ENCODE results near the gene CRYBG2. TPM values are rescaled to one million over a fixed set of nuclear protein-coding genes. Genes with fewer than 3 reads are reported as not detected.
A peak's percentile ranks its signal among the peaks of the same experiment; 100 is the strongest.

The CRYBG2 gene
- total RNA-seq, 1 experiment from 2014 or later = 6.4 TPM

DNA sequence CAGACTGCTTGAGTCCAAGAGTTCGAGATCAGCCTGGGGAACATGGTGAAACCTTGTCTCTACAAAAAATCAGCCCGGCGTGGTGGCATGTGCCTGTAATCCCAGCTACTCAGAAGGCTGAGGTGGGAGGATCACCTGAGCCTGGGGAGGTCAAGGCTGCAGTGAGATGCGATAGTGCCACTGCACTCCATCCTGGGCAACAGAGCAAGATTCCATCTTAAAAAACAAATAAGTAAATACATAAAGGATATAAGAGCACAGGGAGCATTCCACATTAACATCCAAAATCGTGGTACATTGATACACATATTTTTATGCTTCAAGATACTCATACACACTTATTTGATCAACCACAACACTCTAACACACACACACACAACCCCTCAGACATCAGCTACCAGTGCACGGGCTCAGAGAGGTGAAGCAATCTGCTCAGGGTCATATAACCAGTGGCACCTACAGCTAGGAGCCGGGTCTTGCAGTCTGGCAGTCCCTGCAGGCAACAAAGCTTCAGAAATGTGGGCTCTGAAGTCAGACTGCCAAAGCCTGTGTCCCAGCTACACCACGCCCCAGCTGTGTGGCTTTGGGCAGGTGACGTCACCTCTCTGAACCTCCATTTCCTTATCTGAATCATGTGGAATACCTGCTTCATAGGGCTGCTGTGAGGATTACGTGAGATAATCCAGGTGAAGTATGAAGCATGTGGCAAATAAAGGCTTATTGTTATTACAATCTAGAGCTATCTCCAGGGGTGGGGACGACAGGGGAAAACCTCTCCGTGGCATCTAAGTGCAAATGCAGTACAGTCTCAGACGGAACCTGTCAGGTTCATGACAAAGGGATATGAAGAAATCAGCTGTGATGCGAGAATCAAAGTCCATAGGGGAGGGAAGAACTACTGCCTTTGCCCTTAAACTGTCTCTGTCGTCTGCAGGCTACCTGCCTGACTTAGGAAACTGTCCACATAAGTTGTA, 4.8 kb upstream of the CRYBG2 start:
- no peaks in the 10 kb centered on the region for H3K27me3 Mint-ChIP-seq (ENCODE audit: unreplicated experiment)
- peak; percentile 82 for DNase-seq
- TSS peak; percentile 75 for BruUV-seq (replicated peaks)
- CTCF ChIA-PET = interaction anchor here (0.5 to 1.4 kb wide), 10 partner anchors 8 to 394 kb away, joined by 3 to 8 read pairs (median 4); partner anchors contain the start of gene CEP85
- TF ChIP-seq, protein P1, sequence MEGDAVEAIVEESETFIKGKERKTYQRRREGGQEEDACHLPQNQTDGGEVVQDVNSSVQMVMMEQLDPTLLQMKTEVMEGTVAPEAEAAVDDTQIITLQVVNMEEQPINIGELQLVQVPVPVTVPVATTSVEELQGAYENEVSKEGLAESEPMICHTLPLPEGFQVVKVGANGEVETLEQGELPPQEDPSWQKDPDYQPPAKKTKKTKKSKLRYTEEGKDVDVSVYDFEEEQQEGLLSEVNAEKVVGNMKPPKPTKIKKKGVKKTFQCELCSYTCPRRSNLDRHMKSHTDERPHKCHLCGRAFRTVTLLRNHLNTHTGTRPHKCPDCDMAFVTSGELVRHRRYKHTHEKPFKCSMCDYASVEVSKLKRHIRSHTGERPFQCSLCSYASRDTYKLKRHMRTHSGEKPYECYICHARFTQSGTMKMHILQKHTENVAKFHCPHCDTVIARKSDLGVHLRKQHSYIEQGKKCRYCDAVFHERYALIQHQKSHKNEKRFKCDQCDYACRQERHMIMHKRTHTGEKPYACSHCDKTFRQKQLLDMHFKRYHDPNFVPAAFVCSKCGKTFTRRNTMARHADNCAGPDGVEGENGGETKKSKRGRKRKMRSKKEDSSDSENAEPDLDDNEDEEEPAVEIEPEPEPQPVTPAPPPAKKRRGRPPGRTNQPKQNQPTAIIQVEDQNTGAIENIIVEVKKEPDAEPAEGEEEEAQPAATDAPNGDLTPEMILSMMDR (IDR thresholded peaks at IDR 0.05; ENCODE audit: unreplicated experiment) = no peak
- H3K27ac Mint-ChIP-seq (ENCODE audit: unreplicated experiment) = peak overlapping the region; percentile 83
- peaks cover 21% of the 10 kb centered on the region for H3K36me3 Mint-ChIP-seq (ENCODE audit: insufficient read depth, unreplicated experiment)
- H3K4me3 Mint-ChIP-seq (ENCODE audit: low read depth, unreplicated experiment) = peak overlapping the region; percentile 64
- no peaks in the 10 kb centered on the region for H3K9me3 Mint-ChIP-seq (ENCODE audit: low read depth, unreplicated experiment)
- intact Hi-C loops (cut with micrococcal nuclease; ENCODE audit: unreplicated experiment) = no loop called here
- H3K4me1 Mint-ChIP-seq (ENCODE audit: low read depth, unreplicated experiment) = peaks cover 46% of the 10 kb centered on the region

DNA sequence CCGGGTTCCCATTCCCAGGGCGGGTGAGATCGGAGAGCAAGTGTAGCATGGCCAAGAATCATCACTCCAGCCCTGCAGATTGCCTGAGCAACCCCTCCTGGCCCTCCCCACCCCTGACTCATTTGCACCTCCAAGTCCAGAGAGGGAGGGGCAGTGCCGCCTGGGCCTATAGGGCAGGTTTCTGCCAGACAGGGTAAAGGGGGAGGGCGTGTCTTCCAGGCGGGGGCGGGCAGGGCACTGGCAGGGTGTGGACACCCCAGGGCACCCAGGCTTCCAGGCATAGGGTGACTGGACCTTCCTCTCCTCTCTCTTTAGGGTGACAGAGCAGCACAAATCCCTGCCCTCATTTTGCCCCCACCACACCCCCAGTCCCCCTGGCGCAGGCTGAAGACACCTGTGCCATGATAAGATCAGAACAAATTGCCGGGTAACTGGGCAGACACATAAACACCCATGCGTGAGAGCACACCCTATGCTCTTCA, 3.2 kb upstream of the CRYBG2 start:
- Mint-ChIP-seq H3K27ac (ENCODE audit: unreplicated experiment) (peak overlapping the region; percentile 74), H3K4me1 (ENCODE audit: low read depth, unreplicated experiment) (peaks cover 52% of the 10 kb centered on the region), H3K36me3 (ENCODE audit: insufficient read depth, unreplicated experiment) (peaks cover 28% of the 10 kb centered on the region), H3K27me3 (ENCODE audit: unreplicated experiment) (no peaks in the 10 kb centered on the region), H3K4me3 (ENCODE audit: low read depth, unreplicated experiment) (no peak overlapping the region), H3K9me3 (ENCODE audit: low read depth, unreplicated experiment) (no peaks in the 10 kb centered on the region)
- CTCF ChIA-PET = interaction anchor here (0.6 kb wide), 1 partner anchor 30 kb away, joined by 3 read pairs; no protein-coding TSS in a partner anchor
- intact Hi-C loops (cut with micrococcal nuclease; ENCODE audit: unreplicated experiment) = no loop called here
- DNase-seq = peak; percentile 73
- no TSS peak for BruUV-seq (replicated peaks)
- TF ChIP-seq, protein P1 (IDR thresholded peaks at IDR 0.05; ENCODE audit: unreplicated experiment) = no peak

DNA sequence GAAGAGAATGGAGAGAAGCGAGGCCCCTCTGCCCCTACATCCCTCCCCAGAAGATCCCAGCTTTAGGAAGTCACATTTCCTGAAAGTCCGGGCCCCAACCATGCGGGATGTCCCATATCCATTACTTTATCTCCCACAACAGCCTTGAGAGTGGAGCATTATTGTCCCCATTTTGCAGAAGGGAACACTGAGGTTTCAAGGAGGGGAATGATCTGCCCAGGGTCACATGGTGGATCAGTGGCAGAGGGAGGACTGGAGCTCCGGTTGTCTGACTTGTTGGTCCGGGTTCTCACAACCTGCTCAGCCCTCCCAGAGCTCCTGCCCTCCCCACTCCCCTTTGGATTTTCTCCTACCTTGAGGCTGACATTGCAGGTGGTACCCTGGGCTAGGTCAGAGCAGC, 2.2 kb upstream of the CRYBG2 start:
- Mint-ChIP-seq H3K27me3 (ENCODE audit: unreplicated experiment) (no peaks in the 10 kb centered on the region), H3K27ac (ENCODE audit: unreplicated experiment) (no peak overlapping the region), H3K4me1 (ENCODE audit: low read depth, unreplicated experiment) (peaks cover 63% of the 10 kb centered on the region), H3K36me3 (ENCODE audit: insufficient read depth, unreplicated experiment) (peaks cover 39% of the 10 kb centered on the region), H3K9me3 (ENCODE audit: low read depth, unreplicated experiment) (no peaks in the 10 kb centered on the region), H3K4me3 (ENCODE audit: low read depth, unreplicated experiment) (no peak overlapping the region)
- CTCF ChIA-PET = no interaction called here
- BruUV-seq (replicated peaks) = no TSS peak
- intact Hi-C loops (cut with micrococcal nuclease; ENCODE audit: unreplicated experiment) = no loop called here
- TF ChIP-seq, protein P1 (IDR thresholded peaks at IDR 0.05; ENCODE audit: unreplicated experiment) = no peak
- DNase-seq = no peak

DNA sequence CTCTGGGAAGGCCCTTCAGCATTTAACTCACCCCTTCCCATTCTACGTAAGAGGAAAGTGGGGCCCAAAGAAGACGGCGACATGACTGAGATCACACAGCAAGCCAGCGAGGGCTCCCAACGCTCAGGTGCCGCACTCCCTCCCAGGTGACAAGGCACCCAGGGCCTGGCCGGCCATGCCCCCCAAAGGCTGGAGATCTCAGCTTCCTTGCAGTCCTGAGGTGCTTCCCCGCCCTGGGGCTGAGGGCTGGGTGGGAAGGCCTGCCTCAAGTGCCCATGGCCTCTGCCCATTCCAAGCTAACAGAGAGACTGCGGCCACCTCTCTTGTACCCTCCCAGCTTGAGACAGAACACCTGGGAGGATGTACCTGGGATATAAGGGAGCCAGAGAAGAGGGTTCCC, 1.0 kb upstream of the CRYBG2 start:
- H3K27me3 Mint-ChIP-seq (ENCODE audit: unreplicated experiment) = no peaks in the 10 kb centered on the region

More for the DNA sequence above, 1.0 kb upstream of the CRYBG2 start:
- no peak overlapping the region for H3K4me3 Mint-ChIP-seq (ENCODE audit: low read depth, unreplicated experiment)
- no peaks in the 10 kb centered on the region for H3K9me3 Mint-ChIP-seq (ENCODE audit: low read depth, unreplicated experiment)
- peaks cover 38% of the 10 kb centered on the region for H3K36me3 Mint-ChIP-seq (ENCODE audit: insufficient read depth, unreplicated experiment)
- intact Hi-C loops (cut with micrococcal nuclease; ENCODE audit: unreplicated experiment) = no loop called here
- no peak overlapping the region for H3K27ac Mint-ChIP-seq (ENCODE audit: unreplicated experiment)
- no peak for DNase-seq
- CTCF ChIA-PET = interaction anchor here (0.5 kb wide), 1 partner anchor 186 kb away, joined by 3 read pairs; no protein-coding TSS in a partner anchor
- peaks cover 65% of the 10 kb centered on the region for H3K4me1 Mint-ChIP-seq (ENCODE audit: low read depth, unreplicated experiment)
- TF ChIP-seq, protein P1 (IDR thresholded peaks at IDR 0.05; ENCODE audit: unreplicated experiment) = no peak
- no TSS peak for BruUV-seq (replicated peaks)

All from Calu3 (cell line).